Measurements from ENCODE around the gene USP40.

GRCh38 chr2:233542507-233542906 is 24.1 kb downstream of the USP40 start:
- TF ChIP-seq CTCF (tag by site-specific recombination; IDR thresholded peaks at IDR 0.05) = no peak
- TF ChIP-seq KLF7 (tag by site-specific recombination; IDR thresholded peaks at IDR 0.05; ENCODE audit: borderline replicate concordance) = no peak
- no peak for TF ChIP-seq ZNF639 (tag by site-specific recombination; IDR thresholded peaks at IDR 0.05)
- TF ChIP-seq, protein P1, sequence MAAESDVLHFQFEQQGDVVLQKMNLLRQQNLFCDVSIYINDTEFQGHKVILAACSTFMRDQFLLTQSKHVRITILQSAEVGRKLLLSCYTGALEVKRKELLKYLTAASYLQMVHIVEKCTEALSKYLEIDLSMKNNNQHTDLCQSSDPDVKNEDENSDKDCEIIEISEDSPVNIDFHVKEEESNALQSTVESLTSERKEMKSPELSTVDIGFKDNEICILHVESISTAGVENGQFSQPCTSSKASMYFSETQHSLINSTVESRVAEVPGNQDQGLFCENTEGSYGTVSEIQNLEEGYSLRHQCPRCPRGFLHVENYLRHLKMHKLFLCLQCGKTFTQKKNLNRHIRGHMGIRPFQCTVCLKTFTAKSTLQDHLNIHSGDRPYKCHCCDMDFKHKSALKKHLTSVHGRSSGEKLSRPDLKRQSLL (tag by site-specific recombination; IDR thresholded peaks at IDR 0.05) = no peak
- no peak for TF ChIP-seq ZNF24 (tag by site-specific recombination; IDR thresholded peaks at IDR 0.05)
- no peak for TF ChIP-seq ZFHX2 (tag by site-specific recombination; conservative IDR thresholded peaks at IDR 0.05)
- no peak for TF ChIP-seq ZNF23 (tag by site-specific recombination; IDR thresholded peaks at IDR 0.05; ENCODE audit: borderline replicate concordance)
- TF ChIP-seq ZNF76 (tag by site-specific recombination; IDR thresholded peaks at IDR 0.05; ENCODE audit: borderline replicate concordance, low read depth) = no peak
- no peak for TF ChIP-seq ZNF530 (tag by site-specific recombination; IDR thresholded peaks at IDR 0.05; ENCODE audit: low read depth)
- TF ChIP-seq ZNF664 (tag by site-specific recombination; IDR thresholded peaks at IDR 0.05) = no peak
- TF ChIP-seq PRDM6 (tag by site-specific recombination; IDR thresholded peaks at IDR 0.05) = no peak
- TF ChIP-seq ZNF324 (tag by site-specific recombination; IDR thresholded peaks at IDR 0.05) = no peak
- no peak for TF ChIP-seq SALL2 (tag by site-specific recombination; IDR thresholded peaks at IDR 0.05; ENCODE audit: borderline replicate concordance)
- TF ChIP-seq KLF1 (tag by site-specific recombination; IDR thresholded peaks at IDR 0.05) = no peak

Measured in HEK293 (cell line).